ENCODE data around the gene ANKRD44. TPM values are rescaled to one million over a fixed set of nuclear protein-coding genes. Genes with fewer than 3 reads are reported as not detected.

The ANKRD44 gene
- total RNA-seq, 1 experiment from 2014 or later, result 0.68 TPM

GRCh38 chr2:196990788-196991461 is 319.7 kb downstream of the ANKRD44 start (continued):
- TF ChIP-seq, protein P1, sequence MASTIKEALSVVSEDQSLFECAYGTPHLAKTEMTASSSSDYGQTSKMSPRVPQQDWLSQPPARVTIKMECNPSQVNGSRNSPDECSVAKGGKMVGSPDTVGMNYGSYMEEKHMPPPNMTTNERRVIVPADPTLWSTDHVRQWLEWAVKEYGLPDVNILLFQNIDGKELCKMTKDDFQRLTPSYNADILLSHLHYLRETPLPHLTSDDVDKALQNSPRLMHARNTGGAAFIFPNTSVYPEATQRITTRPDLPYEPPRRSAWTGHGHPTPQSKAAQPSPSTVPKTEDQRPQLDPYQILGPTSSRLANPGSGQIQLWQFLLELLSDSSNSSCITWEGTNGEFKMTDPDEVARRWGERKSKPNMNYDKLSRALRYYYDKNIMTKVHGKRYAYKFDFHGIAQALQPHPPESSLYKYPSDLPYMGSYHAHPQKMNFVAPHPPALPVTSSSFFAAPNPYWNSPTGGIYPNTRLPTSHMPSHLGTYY (CRISPR knock-in tag; IDR thresholded peaks at IDR 0.05), result no peak
- no peak for TF ChIP-seq NR3C1 (CRISPR knock-in tag; conservative IDR thresholded peaks at IDR 0.05; ENCODE audit: low read depth)
- TF ChIP-seq ZNF232 (CRISPR knock-in tag; IDR thresholded peaks at IDR 0.05), result no peak
- no peak for TF ChIP-seq ZBTB43 (CRISPR knock-in tag; IDR thresholded peaks at IDR 0.05)
- TF ChIP-seq, protein P2, sequence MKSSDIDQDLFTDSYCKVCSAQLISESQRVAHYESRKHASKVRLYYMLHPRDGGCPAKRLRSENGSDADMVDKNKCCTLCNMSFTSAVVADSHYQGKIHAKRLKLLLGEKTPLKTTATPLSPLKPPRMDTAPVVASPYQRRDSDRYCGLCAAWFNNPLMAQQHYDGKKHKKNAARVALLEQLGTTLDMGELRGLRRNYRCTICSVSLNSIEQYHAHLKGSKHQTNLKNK (CRISPR knock-in tag; IDR thresholded peaks at IDR 0.05), result no peak
- no peak for TF ChIP-seq ZNF416 (CRISPR knock-in tag; IDR thresholded peaks at IDR 0.05)
- TF ChIP-seq NFE2L1 (CRISPR knock-in tag; IDR thresholded peaks at IDR 0.05), result no peak

DNA sequence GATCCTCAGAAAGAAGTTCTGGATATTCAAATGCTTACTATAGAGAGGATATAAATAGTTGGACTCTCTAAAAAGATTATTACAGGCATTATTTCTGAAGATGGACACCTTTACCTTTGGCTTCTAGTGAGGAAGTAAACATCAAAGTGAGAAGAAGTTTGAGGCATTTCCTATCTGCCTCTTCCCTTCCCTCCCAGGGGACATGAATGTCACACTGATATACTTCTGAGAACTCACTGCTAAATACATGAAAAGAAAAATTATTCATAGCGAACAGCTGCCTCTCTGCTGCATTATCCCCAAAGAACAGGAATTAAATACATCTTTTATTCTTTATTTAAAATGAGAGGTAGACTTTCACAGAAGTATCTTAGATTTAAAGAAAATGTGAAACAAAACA is 320.5 kb downstream of the ANKRD44 start:
- Mint-ChIP-seq H3K27ac (no peak overlapping the region), H3K36me3 (no peaks in the 10 kb centered on the region), H3K4me3 (no peak overlapping the region), H3K4me1 (peaks cover 29% of the 10 kb centered on the region), H3K9me3 (peaks cover 3% of the 10 kb centered on the region), H3K27me3 (ENCODE audit: low read depth) (no peaks in the 10 kb centered on the region)
- POLR2A ChIA-PET, result no interaction called here
- no peak for ATAC-seq
- DNase-seq (ENCODE audit: low spot score), result no peak
- TF ChIP-seq RELA (CRISPR knock-in tag; IDR thresholded peaks at IDR 0.05; ENCODE audit: borderline replicate concordance) (no peak), NFYB (CRISPR knock-in tag; conservative IDR thresholded peaks at IDR 0.05; ENCODE audit: low read depth) (no peak), ETV6 (CRISPR knock-in tag; IDR thresholded peaks at IDR 0.05) (no peak), MXD4 (CRISPR knock-in tag; IDR thresholded peaks at IDR 0.05; ENCODE audit: borderline replicate concordance) (no peak), PREB (CRISPR knock-in tag; IDR thresholded peaks at IDR 0.05; ENCODE audit: borderline replicate concordance) (no peak)
- TF ChIP-seq, protein P1 (CRISPR knock-in tag; IDR thresholded peaks at IDR 0.05), result no peak
- TF ChIP-seq, protein P3, sequence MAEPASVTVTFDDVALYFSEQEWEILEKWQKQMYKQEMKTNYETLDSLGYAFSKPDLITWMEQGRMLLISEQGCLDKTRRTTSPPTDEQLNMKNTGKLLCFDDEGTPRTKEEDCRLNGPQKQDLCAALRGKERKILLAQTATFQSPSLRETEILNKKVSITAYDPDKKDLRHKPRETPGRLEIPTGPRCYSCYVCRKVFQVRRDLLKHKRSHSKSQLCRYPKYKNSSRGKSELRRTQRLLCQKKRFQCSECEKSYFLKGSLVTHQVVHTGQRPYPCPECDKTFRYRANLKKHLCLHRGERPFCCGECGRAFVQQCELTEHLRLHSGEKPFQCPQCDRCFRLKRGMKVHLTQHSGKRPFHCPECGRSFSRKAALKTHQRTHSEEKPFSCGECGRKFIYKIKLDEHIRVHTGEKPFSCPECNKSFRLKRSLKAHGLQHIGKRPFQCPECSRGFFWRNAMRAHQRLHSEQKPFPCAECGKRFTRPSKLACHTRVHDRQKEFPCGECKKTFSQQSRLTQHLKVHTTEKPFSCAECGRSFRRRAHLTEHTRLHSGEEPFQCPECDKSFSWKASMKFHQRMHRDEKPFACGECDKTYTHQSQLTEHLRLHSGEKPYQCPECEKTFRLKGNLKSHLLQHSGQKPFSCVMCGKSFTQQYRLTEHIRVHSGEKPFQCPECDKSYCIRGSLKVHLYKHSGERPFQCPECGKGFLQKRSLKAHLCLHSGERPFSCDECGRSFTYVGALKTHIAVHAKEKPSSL (CRISPR knock-in tag; conservative IDR thresholded peaks at IDR 0.05), result no peak
- CTCF ChIA-PET, result interaction anchor here (0.6 kb wide), 1 partner anchor 37 kb away, joined by 4 read pairs; no protein-coding TSS in a partner anchor

DNA sequence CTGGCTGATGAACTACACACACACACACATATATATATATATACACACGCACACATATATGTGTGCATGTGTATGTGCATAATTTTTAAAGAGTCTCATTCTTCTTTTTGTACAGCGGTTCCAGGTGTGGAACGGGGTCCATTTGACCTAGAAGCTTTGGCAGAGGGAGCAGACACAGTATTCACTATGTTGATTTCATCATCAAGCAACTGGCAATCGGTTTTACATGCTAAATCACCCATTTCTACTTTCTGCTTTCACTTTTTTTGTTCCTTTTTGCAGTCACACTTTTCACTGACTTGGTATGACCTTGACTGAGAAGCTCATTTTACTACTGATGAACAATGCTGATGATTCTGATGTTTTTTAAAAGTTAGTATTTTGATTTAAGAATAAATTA is 321.1 kb downstream of the ANKRD44 start:
- CTCF ChIA-PET, result interaction anchor here (0.5 kb wide), 1 partner anchor 10 kb away, joined by 4 read pairs; no protein-coding TSS in a partner anchor
- TF ChIP-seq, protein P4, sequence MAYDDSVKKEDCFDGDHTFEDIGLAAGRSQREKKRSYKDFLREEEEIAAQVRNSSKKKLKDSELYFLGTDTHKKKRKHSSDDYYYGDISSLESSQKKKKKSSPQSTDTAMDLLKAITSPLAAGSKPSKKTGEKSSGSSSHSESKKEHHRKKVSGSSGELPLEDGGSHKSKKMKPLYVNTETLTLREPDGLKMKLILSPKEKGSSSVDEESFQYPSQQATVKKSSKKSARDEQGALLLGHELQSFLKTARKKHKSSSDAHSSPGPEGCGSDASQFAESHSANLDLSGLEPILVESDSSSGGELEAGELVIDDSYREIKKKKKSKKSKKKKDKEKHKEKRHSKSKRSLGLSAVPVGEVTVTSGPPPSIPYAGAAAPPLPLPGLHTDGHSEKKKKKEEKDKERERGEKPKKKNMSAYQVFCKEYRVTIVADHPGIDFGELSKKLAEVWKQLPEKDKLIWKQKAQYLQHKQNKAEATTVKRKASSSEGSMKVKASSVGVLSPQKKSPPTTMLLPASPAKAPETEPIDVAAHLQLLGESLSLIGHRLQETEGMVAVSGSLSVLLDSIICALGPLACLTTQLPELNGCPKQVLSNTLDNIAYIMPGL (CRISPR knock-in tag; IDR thresholded peaks at IDR 0.05), result no peak
- TF ChIP-seq ATF6 (CRISPR knock-in tag; IDR thresholded peaks at IDR 0.05) (no peak), ZNF232 (CRISPR knock-in tag; IDR thresholded peaks at IDR 0.05) (no peak)

More for the DNA sequence above, 321.1 kb downstream of the ANKRD44 start:
- DNase-seq (ENCODE audit: low spot score) (no peak), ATAC-seq (no peak)
- Mint-ChIP-seq H3K4me3 (no peak overlapping the region), H3K27me3 (ENCODE audit: low read depth) (no peaks in the 10 kb centered on the region), H3K27ac (no peak overlapping the region), H3K36me3 (no peaks in the 10 kb centered on the region), H3K9me3 (peaks cover 8% of the 10 kb centered on the region), H3K4me1 (peaks cover 29% of the 10 kb centered on the region)
- POLR2A ChIA-PET, result no interaction called here
